ENCODE data around the gene RPL10L. TPM values are rescaled to one million over a fixed set of nuclear protein-coding genes. Genes with fewer than 3 reads are reported as not detected.

RPL10L gene
- total and polyA plus RNA-seq, 2 of the 8 experiments (the other 6 are each of a cell fraction or from before 2014, with no cell fraction given) = not detected

- CTCF ChIA-PET (ENCODE audit: partially characterized antibody) = interaction anchor here (0.7 to 1.1 kb wide), 2 partner anchors 34 to 354 kb away, joined by 3 read pairs; no protein-coding TSS in a partner anchor
- no peak overlapping the region for H2AFZ ChIP-seq (ENCODE audit: low read length)
- no peak overlapping the region for H2BK5ac ChIP-seq (ENCODE audit: low read depth, low read length)
- no peak overlapping the region for H3K14ac ChIP-seq (ENCODE audit: insufficient read length)
- no peak overlapping the region for H3K9ac ChIP-seq (replicated peaks in 1 of 4; ENCODE audit: extremely low read depth in 1 of 4, low read depth in 3 of 4, low read length in 3 of 4)
- no peaks in the 10 kb centered on the region for H4K20me1 ChIP-seq (replicated peaks in 1 of 2; ENCODE audit: control insufficient read depth in 1 of 2, insufficient read depth in 2 of 2, low read length in 2 of 2)
- no peak overlapping the region for H3K4me2 ChIP-seq (ENCODE audit: insufficient read depth in 1 of 2, low read depth in 2 of 2, low read length in 2 of 2)
- H2BK20ac ChIP-seq (ENCODE audit: low read length) = no peak overlapping the region
- no peak overlapping the region for H2BK12ac ChIP-seq (ENCODE audit: low read depth, low read length)
- 90% methylated on average over 4 of the region's 4 CpGs; no CpG with 5 or more reads in 1 of the 2 experiments for WGBS, 2 experiments (ENCODE audit: extremely low coverage in 1 of 2, insufficient coverage in 1 of 2, insufficient read length in 1 of 2, insufficient replicate concordance in 2 of 2, low coverage in 1 of 2, low lambda C conversion rate in 2 of 2, missing lambda C conversion rate in 1 of 2)
- peaks cover 0 to 9% of the 10 kb centered on the region in 2 experiments; a peak in 2 of 4 replicates for H3K9me3 ChIP-seq (ENCODE audit: insufficient read depth in 2 of 2, low read depth in 1 of 2, low read length in 1 of 2)
- H3K27ac ChIP-seq (ENCODE audit: low read depth, low read length) = no peak overlapping the region
- no peak overlapping the region for H2BK15ac ChIP-seq (ENCODE audit: low read length)
- H3K79me2 ChIP-seq (ENCODE audit: control insufficient read depth in 1 of 2, insufficient read depth in 2 of 2, low read length in 2 of 2) = no peaks in the 10 kb centered on the region
- no peaks in the 10 kb centered on the region for H3K27me3 ChIP-seq (replicated peaks in 1 of 4; ENCODE audit: control insufficient read depth in 3 of 4, extremely low read depth in 1 of 4, insufficient read depth in 3 of 4, low read length in 3 of 4)
- no peak overlapping the region for H3K4ac ChIP-seq (replicated peaks; ENCODE audit: insufficient read length, low read depth, low read length)
- POLR2A ChIA-PET (ENCODE audit: partially characterized antibody) = no interaction called here
- H2AK5ac ChIP-seq (ENCODE audit: low read depth, low read length) = no peak overlapping the region
- no peak overlapping the region for H3K4me3 ChIP-seq (ENCODE audit: extremely low read depth in 1 of 4, insufficient read depth in 2 of 4, low read depth in 3 of 4, low read length in 4 of 4)
- no peak for FAIRE-seq
- no peaks in the 10 kb centered on the region for H3K23me2 ChIP-seq (ENCODE audit: low read depth, low read length)
- H3K23ac ChIP-seq (ENCODE audit: insufficient read length) = no peak overlapping the region
- H3K79me1 ChIP-seq (ENCODE audit: low read depth, low read length) = no peaks in the 10 kb centered on the region
- no peak overlapping the region for H3K56ac ChIP-seq (replicated peaks; ENCODE audit: insufficient read length, low read depth, low read length)
- no peak for DNase-seq (ENCODE audit: low read depth in 1 of 2, low spot score in 2 of 2)
- H3K18ac ChIP-seq (ENCODE audit: extremely low read depth, low read length) = no peak overlapping the region
- no peak overlapping the region for H4K5ac ChIP-seq (ENCODE audit: insufficient read length, low read depth, low read length)
- H3K36me3 ChIP-seq (ENCODE audit: control insufficient read depth in 2 of 4, insufficient read depth in 4 of 4, low read length in 3 of 4) = no peaks in the 10 kb centered on the region
- H4K8ac ChIP-seq (ENCODE audit: extremely low read depth, insufficient read depth, low read length) = no peak overlapping the region
- H2BK120ac ChIP-seq (replicated peaks; ENCODE audit: low read depth, low read length) = no peak overlapping the region
- no peak overlapping the region for H4K91ac ChIP-seq (replicated peaks; ENCODE audit: insufficient read length, low read length)
- no peaks in the 10 kb centered on the region for H3K4me1 ChIP-seq (replicated peaks in 1 of 4; ENCODE audit: control insufficient read depth in 3 of 4, insufficient read depth in 4 of 4, low read length in 3 of 4)
- no peak for TF ChIP-seq TEAD4 (IDR thresholded peaks at IDR 0.05; ENCODE audit: low read depth, low read length)
Measured at GRCh38 chr14:46686652-46687051, 35.1 kb upstream of the RPL10L start.

Data from H1 (cell line).